ENCODE data around the gene GNB5.

Gene GNB5

DNA sequence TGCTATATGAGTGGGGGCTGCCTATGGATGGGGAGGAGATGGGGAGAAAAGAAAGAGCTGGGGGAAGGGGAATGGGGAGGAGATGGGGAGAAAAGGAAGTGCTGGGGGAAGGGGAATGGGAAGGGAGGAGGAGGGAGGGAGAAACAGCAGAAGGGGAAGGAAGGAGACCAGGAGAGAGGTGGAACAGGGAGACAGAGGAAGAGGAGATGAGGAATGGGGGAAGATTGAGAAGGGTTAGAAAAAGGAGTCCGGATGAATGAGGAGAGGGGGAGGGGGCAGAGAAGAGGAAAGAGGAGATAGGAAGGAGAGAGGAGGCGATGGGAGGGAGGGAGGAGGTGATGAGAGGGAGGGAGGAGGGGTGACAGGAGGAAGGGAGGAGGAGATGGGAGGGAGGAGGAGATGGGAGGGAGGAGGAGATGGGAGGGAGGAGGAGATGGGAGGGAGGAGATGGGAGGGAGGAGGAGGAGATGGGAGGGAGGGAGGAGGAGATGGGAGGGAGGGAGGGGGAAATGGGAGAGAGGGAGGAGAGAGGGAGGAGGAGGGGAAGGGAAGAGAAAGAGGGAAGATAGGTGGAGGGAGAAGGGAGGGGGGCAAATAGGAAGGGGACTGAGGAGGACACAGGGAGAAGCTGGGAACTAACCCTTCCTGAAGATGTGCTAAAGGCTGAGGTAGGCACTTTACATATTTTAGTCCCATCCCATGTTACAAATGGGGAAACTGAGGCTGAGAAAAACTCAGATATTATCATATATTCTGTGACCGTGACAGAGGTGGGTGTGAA is 72.0 kb downstream of the GNB5 start:
- no peaks in the 10 kb centered on the region for H3K9me3 ChIP-seq

DNA sequence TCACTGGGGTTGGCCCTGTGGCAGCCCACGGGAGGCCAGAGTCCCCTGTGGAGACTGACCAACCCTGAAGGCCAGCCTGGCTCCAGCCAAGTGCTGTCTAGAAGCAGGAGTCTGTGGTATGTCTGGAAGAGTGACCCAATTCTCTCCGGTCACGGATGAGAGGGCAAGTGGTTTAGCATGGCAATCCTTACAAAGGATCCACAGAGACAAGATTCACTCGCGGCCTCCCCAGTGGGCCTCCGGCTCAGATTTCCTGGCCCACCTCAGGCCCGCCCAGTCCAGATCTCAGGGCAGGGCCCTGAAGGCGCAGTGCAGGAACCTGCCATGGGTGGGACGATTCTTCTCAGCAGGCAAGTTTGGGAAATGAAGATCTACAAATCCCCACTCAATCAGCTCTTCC is 73.6 kb downstream of the GNB5 start:
- TF ChIP-seq, protein P1, sequence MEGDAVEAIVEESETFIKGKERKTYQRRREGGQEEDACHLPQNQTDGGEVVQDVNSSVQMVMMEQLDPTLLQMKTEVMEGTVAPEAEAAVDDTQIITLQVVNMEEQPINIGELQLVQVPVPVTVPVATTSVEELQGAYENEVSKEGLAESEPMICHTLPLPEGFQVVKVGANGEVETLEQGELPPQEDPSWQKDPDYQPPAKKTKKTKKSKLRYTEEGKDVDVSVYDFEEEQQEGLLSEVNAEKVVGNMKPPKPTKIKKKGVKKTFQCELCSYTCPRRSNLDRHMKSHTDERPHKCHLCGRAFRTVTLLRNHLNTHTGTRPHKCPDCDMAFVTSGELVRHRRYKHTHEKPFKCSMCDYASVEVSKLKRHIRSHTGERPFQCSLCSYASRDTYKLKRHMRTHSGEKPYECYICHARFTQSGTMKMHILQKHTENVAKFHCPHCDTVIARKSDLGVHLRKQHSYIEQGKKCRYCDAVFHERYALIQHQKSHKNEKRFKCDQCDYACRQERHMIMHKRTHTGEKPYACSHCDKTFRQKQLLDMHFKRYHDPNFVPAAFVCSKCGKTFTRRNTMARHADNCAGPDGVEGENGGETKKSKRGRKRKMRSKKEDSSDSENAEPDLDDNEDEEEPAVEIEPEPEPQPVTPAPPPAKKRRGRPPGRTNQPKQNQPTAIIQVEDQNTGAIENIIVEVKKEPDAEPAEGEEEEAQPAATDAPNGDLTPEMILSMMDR (IDR thresholded peaks at IDR 0.05), result no peak
- Histone ChIP-seq H3K36me3 (no peaks in the 10 kb centered on the region), H3K4me1 (ENCODE audit: control insufficient read depth in 1 of 2, insufficient read depth in 1 of 2, low read depth in 1 of 2, low read length in 1 of 2) (peaks cover 0 to 1% of the 10 kb centered on the region in 2 experiments), H3K27ac (no peak overlapping the region), H3K27me3 (peaks cover 25% of the 10 kb centered on the region), H3K9me3 (no peaks in the 10 kb centered on the region), H3K4me3 (ENCODE audit: low read depth in 1 of 2, low read length in 1 of 2) (no peak overlapping the region)

More for the DNA sequence above, 72.0 kb downstream of the GNB5 start:
- no peak overlapping the region for H3K27ac ChIP-seq
- no peaks in the 10 kb centered on the region for H3K36me3 ChIP-seq
- H3K4me3 ChIP-seq (ENCODE audit: low read depth in 1 of 2, low read length in 1 of 2), result no peak overlapping the region
- H3K4me1 ChIP-seq (ENCODE audit: control insufficient read depth in 1 of 2, insufficient read depth in 1 of 2, low read depth in 1 of 2, low read length in 1 of 2), result no peaks in the 10 kb centered on the region
- H3K27me3 ChIP-seq, result peaks cover 9% of the 10 kb centered on the region
- TF ChIP-seq, protein P1 (IDR thresholded peaks at IDR 0.05), result no peak

DNA sequence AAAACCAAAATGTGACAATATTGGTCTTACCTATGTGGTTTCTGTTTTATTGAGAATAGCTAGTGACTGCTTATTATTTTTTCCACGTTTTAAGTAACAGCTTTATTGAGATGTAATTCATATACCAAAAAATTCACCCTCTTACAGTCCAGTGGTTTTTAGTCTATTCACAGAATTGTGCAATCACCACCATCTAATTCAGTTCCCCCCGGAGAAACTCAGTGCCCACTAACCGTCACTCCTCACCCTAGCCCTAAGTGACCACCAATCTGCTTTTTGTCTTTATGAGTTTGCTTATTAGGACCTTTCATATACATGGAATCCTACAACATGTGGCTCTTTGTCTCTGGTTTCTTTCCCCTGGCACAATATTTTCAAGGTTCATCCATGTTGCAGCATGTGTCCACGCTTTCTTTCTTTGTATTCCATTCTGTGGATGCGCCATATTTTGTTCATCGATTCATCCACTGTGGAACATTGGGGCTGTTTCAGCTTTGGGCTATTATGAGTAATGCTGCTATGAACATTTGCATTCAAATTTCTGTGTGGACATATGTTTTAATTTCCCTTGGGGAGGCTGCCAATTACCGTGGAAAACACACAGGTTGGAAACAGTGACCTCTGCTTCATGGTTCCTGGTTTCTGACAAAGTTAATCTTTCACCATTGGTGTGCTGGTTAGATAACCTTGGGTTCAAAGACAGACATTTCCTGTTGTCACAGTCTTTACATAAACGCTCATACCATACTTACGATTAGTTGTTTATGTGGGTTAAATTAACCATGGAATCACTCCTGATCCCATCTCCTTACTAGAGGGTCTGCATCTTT is 75.4 kb downstream of the GNB5 start:
- H3K9me3 ChIP-seq, result no peaks in the 10 kb centered on the region
- TF ChIP-seq, protein P1 (IDR thresholded peaks at IDR 0.05), result no peak

DNA sequence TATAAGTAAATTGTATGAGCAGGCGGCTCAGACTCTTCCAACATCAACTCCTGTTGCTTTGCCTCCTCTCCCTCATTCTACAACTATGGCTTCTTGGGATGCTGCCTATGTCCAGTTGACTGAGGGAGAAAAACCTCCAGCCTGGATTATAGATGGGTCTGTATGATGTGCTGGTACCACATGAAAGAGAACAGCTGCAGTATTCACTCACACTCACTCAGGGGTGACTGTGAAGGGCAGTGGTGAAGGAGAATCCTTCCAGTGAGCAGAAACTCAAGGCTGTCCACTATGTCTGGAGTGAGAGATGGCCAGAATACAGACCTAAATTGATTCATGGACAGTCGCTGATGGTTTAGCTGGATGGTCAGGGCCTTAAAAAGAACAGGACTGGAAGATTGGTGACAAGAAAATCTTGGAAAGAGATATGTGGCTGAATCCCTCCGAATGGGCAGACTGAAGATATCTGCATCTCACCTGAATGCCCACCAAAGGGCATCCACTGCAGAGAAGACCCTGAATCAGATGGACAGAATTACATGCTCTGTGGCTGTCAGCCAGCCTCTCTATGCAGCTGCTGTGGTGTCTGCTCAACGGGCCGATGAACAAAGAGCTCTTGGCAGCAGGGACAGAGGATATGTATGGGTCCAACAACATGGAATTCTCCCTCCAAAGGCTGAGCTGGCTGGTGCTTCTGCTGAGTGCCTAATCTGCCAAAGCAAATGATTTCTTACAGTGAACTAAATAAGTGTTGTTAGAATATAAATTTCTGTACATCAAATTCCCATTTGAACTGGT is 76.7 kb downstream of the GNB5 start:
- Histone ChIP-seq H3K27ac (no peak overlapping the region), H3K9me3 (no peaks in the 10 kb centered on the region), H3K27me3 (peaks cover 56% of the 10 kb centered on the region), H3K4me1 (ENCODE audit: control insufficient read depth in 1 of 2, insufficient read depth in 1 of 2, low read depth in 1 of 2, low read length in 1 of 2) (peaks cover 3 to 9% of the 10 kb centered on the region in 2 experiments), H3K4me3 (ENCODE audit: low read depth in 1 of 2, low read length in 1 of 2) (no peak overlapping the region), H3K36me3 (no peaks in the 10 kb centered on the region)
- TF ChIP-seq, protein P1 (IDR thresholded peaks at IDR 0.05), result no peak

More for the DNA sequence above, 75.4 kb downstream of the GNB5 start:
- H3K36me3 ChIP-seq, result no peaks in the 10 kb centered on the region
- H3K27ac ChIP-seq, result no peak overlapping the region
- peaks cover 42% of the 10 kb centered on the region for H3K27me3 ChIP-seq
- peaks cover 3 to 9% of the 10 kb centered on the region in 2 experiments for H3K4me1 ChIP-seq (ENCODE audit: control insufficient read depth in 1 of 2, insufficient read depth in 1 of 2, low read depth in 1 of 2, low read length in 1 of 2)
- no peak overlapping the region for H3K4me3 ChIP-seq (ENCODE audit: low read depth in 1 of 2, low read length in 1 of 2)

DNA sequence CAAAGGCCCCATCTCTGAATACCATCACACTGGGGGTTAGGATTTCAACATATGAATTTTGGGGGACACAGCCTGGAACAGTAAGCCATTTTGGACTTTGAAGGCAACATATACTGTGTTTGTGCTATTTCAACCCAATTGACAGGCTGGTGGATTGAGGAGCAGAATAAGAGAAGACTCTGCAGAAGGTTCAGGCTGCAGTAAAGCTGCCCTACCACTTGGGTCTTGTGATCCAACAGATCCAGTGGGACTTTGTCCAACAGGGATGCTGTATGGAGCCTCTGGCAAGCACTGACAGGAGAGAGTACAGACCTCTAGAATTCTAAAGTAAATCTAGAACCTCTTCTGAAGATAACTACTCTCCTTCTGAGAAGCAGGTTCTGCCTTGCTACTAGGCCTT is 77.5 kb downstream of the GNB5 start:
- Histone ChIP-seq H3K4me1 (ENCODE audit: control insufficient read depth in 1 of 2, insufficient read depth in 1 of 2, low read depth in 1 of 2, low read length in 1 of 2) (peaks cover 3 to 9% of the 10 kb centered on the region in 2 experiments), H3K9me3 (no peaks in the 10 kb centered on the region), H3K4me3 (ENCODE audit: low read depth in 1 of 2, low read length in 1 of 2) (no peak overlapping the region), H3K27me3 (peaks cover 59% of the 10 kb centered on the region), H3K27ac (no peak overlapping the region), H3K36me3 (no peaks in the 10 kb centered on the region)
- TF ChIP-seq, protein P1 (IDR thresholded peaks at IDR 0.05), result no peak
